ENCODE results near the gene ZNF771.

DNA sequence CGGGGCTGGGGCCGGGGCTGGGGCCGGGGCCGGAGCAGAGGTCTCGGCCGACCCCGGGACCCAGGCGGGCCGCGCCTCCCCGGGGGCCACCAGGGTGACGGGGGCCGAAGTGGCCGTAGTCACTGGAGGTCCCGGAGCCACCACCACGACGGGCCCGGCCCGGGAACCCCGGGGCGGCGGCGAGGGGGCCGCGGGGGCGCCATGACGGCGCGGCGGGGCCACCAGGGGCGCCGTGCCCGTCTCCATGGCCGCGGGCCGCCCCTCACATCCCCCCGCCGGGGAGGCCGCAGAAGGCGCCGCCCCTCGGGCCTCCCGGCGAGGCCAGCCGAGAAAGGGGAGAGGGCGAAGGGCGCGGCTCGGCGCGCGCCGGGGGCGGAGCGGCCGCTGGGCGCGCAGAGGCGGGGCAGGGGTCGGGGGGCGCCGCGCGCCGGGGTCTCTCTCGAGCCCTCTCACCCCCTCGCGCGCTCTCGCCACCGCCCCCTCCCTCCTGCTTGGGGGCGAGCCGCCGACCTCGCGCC, 37.4 kb upstream of the ZNF771 start:
- TF ChIP-seq, protein P1, sequence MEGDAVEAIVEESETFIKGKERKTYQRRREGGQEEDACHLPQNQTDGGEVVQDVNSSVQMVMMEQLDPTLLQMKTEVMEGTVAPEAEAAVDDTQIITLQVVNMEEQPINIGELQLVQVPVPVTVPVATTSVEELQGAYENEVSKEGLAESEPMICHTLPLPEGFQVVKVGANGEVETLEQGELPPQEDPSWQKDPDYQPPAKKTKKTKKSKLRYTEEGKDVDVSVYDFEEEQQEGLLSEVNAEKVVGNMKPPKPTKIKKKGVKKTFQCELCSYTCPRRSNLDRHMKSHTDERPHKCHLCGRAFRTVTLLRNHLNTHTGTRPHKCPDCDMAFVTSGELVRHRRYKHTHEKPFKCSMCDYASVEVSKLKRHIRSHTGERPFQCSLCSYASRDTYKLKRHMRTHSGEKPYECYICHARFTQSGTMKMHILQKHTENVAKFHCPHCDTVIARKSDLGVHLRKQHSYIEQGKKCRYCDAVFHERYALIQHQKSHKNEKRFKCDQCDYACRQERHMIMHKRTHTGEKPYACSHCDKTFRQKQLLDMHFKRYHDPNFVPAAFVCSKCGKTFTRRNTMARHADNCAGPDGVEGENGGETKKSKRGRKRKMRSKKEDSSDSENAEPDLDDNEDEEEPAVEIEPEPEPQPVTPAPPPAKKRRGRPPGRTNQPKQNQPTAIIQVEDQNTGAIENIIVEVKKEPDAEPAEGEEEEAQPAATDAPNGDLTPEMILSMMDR (IDR thresholded peaks at IDR 0.05) = 0 out of 2 replicates have a peak, but pooled peaks have one; percentile 10
- TF ChIP-seq EZH2phosphoT487 (IDR thresholded peaks at IDR 0.05; ENCODE audit: borderline replicate concordance, low read depth) (no peak), EP300 (IDR thresholded peaks at IDR 0.05; ENCODE audit: borderline replicate concordance in 1 of 2, low read depth in 1 of 2, low read length in 1 of 2) (no peak), NFIC (IDR thresholded peaks at IDR 0.05; ENCODE audit: borderline replicate concordance) (no peak), MEF2A (IDR thresholded peaks at IDR 0.05; ENCODE audit: borderline replicate concordance, low read depth) (no peak), RAD21 (IDR thresholded peaks at IDR 0.05; ENCODE audit: low read length) (no peak), TEAD4 (IDR thresholded peaks at IDR 0.05; ENCODE audit: borderline replicate concordance, insufficient read depth) (no peak)
- TF ChIP-seq, protein P2, sequence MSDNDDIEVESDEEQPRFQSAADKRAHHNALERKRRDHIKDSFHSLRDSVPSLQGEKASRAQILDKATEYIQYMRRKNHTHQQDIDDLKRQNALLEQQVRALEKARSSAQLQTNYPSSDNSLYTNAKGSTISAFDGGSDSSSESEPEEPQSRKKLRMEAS (IDR thresholded peaks at IDR 0.05; ENCODE audit: low read depth) = no peak
- TF ChIP-seq, protein P3, sequence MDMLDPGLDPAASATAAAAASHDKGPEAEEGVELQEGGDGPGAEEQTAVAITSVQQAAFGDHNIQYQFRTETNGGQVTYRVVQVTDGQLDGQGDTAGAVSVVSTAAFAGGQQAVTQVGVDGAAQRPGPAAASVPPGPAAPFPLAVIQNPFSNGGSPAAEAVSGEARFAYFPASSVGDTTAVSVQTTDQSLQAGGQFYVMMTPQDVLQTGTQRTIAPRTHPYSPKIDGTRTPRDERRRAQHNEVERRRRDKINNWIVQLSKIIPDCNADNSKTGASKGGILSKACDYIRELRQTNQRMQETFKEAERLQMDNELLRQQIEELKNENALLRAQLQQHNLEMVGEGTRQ (IDR thresholded peaks at IDR 0.05; ENCODE audit: borderline replicate concordance, low read depth, low read length) = no peak
- TF ChIP-seq, protein P4, sequence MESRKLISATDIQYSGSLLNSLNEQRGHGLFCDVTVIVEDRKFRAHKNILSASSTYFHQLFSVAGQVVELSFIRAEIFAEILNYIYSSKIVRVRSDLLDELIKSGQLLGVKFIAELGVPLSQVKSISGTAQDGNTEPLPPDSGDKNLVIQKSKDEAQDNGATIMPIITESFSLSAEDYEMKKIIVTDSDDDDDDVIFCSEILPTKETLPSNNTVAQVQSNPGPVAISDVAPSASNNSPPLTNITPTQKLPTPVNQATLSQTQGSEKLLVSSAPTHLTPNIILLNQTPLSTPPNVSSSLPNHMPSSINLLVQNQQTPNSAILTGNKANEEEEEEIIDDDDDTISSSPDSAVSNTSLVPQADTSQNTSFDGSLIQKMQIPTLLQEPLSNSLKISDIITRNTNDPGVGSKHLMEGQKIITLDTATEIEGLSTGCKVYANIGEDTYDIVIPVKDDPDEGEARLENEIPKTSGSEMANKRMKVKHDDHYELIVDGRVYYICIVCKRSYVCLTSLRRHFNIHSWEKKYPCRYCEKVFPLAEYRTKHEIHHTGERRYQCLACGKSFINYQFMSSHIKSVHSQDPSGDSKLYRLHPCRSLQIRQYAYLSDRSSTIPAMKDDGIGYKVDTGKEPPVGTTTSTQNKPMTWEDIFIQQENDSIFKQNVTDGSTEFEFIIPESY (IDR thresholded peaks at IDR 0.05; ENCODE audit: borderline replicate concordance, low read depth) = no peak
